LNCaP clone FGC (cell line): ENCODE results near the gene PPDPF.

ENCODE experiments used
- DNase-seq: peaks from one replicate; pipeline ENCODE4 v3.0.0-alpha.2; 2011; ENCODE audit warnings: low read depth
- H3K4me3 ChIP-seq: 2 replicates; pipeline ENCODE4 v1.5.1; 2011; ENCODE audit warnings: mild to moderate bottlenecking, low read depth, low read length, control low read depth
- TF ChIP-seq, protein P1 (sequence below): IDR thresholded peaks from 2 replicates; pipeline ENCODE4 v1.5.1; 2012; ENCODE audit warnings: mild to moderate bottlenecking; ENCODE audit not compliant: control insufficient read depth, insufficient read depth; ENCODE audit errors: extremely low read depth

PPDPF gene

DNA sequence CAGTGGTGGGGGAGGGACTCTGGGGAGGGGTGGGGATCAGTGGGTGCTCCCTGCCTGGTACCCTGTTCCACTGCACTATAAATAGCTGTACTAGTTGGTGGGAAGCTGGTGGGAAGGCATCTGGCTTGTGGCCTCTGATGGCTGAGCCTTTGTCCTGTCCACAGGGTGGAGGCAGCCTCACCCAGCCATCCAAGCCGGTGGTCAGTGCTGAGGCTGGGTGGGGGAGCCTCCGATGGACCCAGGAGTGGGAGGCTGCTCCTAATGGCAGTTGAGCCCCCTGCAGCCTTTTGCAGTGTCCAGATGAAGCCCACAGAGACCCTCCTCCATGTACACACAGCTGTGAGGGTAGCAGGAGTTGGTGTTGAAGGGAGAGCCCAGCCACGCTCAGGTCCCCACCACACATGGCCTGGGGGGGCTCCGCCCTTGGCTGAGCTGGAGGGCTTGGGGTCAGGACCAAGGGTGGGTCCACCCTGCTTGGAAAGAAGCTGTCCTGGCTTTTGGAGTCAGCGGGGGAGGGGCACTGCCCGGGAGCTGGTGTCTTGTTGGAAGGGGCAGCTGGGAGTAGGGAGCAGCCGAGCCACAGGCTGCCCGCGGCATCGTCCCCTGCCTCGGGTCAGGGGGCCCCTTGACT lies 2.5 kb downstream of the PPDPF start:
- DNase-seq, result no peak
- TF ChIP-seq, protein P1, sequence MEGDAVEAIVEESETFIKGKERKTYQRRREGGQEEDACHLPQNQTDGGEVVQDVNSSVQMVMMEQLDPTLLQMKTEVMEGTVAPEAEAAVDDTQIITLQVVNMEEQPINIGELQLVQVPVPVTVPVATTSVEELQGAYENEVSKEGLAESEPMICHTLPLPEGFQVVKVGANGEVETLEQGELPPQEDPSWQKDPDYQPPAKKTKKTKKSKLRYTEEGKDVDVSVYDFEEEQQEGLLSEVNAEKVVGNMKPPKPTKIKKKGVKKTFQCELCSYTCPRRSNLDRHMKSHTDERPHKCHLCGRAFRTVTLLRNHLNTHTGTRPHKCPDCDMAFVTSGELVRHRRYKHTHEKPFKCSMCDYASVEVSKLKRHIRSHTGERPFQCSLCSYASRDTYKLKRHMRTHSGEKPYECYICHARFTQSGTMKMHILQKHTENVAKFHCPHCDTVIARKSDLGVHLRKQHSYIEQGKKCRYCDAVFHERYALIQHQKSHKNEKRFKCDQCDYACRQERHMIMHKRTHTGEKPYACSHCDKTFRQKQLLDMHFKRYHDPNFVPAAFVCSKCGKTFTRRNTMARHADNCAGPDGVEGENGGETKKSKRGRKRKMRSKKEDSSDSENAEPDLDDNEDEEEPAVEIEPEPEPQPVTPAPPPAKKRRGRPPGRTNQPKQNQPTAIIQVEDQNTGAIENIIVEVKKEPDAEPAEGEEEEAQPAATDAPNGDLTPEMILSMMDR, result no peak
- H3K4me3 ChIP-seq, result no peak overlapping the region

DNA sequence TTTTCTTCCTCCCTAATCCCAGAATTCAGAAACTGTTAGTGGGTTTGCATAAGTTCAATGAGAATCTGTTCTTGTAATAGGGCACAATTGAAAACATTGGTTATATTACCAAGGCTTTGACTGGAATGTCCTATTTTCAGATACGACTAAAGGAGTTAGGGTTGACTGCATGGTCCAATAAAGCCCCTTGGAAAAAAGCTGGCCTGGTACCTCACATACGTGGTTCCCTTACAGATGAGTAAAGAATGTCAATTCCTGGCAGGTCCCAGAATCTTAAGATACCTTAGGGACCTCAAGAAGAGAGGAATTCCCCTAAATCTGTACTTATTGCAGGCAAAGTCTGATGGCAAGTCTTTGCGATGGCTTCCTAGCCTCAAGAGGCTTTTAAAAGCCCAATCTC lies 4.6 kb downstream of the PPDPF start:
- H3K4me3 ChIP-seq, result no peak overlapping the region
- no peak for DNase-seq
- TF ChIP-seq, protein P1, result no peak

DNA sequence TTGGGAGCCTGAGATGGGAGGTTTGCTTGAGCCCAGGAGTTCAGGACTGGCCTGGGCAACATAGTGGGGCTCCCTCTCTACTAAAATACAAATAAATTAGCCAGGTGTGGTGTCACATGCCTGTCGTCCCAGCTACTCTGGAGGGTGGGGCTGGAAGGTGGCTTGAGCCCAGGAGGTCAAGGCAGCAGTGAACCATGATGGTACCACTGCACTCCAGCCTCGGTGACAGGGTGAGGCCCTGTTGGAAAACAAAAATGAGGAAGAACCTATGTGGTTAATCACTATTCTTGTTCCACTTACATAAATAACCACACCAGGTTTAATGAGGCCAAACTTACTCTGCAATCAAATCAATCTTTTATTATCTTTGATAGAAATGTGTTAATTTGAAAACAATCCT lies 5.4 kb downstream of the PPDPF start:
- TF ChIP-seq, protein P1, result no peak
- DNase-seq, result no peak
- H3K4me3 ChIP-seq, result no peak overlapping the region

DNA sequence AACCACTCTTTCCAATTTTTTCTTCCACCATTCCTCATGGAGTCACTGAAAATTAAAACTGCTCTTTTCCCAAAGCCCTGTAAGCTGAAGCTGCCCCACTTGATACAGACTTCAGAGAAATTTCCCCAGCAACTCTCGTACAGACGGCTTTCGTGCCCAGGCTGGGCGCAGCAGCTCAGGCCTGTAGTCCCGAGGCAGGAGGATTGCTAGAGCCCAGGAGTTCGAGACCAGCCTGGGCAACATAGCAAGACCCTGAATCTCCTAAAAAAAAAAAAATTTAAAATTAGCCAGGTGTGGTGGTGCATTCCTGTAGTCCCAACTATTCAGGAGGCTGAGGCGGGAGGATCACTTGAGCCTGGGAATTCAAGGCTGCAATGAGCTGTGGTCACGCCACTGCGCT lies 6.6 kb downstream of the PPDPF start:
- no peak for DNase-seq
- H3K4me3 ChIP-seq, result no peak overlapping the region
- TF ChIP-seq, protein P1, result no peak

DNA sequence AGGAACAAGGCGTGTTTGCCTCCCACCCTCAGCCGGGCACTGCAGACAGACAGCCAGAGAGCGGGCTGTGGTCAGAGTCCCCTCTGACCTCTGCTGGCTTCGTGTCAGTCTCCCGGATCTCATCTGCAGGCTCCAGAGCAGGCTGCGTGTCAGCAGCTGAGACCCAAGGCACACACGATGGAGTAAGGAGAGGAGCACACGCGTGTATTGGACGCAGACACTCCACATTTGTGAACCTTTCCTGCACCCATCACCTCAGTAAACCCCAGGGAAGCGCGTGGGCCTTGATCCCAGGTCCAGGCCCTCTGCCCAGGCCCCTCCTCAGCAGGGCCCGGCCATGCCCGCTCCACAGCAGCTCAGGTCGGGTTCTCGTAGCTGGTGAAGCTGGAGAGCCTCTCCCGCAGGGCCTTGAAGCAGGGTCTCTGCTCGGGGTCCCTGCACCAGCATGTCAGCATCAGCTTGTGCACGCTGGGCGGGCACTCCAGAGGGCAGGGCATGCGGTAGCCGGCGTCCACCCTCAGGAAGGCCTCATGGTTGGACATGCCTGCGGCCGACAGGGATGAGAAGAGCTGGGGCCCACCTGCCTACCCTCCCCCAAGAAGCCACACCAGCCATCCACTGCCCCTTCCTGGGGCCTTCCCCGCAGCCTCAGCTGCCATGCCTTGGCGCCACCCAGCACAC lies 8.8 kb downstream of the PPDPF start:
- H3K4me3 ChIP-seq, result no peak overlapping the region
- TF ChIP-seq, protein P1, result no peak
- DNase-seq, result no peak

DNA sequence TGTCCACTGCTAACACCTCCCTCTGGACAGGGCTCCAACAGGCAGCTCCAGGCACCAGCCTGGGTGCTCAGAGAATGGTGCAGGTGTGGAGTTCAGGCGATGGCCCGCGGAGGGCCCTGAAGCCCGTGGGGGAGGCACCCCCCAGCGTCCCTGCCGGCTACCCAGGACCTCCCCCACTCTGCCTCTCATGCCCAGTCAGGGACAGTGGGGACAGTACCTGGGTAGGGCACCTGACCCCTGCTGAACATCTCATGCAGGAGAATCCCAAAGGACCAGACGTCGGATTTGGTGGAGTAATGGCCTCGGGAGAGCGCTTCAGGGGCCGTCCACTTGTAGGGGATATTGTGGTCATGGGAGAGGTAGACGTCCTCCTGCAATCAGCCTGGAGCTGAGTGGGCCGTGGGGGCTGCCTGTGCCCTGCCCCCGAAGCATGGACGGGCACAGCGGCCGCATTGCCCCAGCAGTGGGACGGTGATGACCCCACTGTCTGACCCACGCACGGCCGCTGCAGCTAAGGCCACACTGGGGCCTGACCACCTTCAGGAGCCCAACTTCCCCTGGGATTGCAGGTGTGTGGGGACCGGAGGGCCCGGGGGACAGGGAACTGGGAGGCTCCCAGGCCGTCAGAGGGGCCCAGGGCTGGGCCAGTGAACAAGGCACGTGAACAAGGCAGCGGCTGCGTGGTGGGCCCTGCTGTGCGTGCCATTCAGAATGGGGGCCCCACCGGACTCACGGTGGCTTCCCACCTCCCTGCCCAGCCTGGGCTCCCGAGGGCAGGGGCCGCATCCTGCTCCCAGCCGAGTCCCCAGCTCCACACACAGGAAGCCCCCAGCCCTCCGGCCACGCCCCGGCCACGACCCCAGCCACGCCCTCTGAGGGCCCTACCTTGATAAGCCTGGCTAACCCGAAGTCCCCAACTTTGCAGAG lies 9.6 kb downstream of the PPDPF start:
- TF ChIP-seq, protein P1, result no peak
- H3K4me3 ChIP-seq, result no peak overlapping the region
- no peak for DNase-seq
